IPS-18a (cell line): ENCODE data around the gene PCDH17.

Experiments used
- H3K27ac ChIP-seq: one replicate; pipeline ENCODE4 v1.5.1; 2013; ENCODE audit warnings: low read length
- H3K27me3 ChIP-seq: one replicate; pipeline ENCODE4 v1.6.1; 2013; ENCODE audit warnings: mild to moderate bottlenecking, low read length; ENCODE audit not compliant: control insufficient read depth, insufficient read depth
- H3K36me3 ChIP-seq: one replicate; pipeline ENCODE4 v1.6.1; 2013; ENCODE audit warnings: low read depth, low read length; ENCODE audit not compliant: control insufficient read depth
- H3K4me1 ChIP-seq: one replicate; pipeline ENCODE4 v1.6.1; 2013; ENCODE audit warnings: low read depth, low read length; ENCODE audit not compliant: control insufficient read depth
- H3K4me3 ChIP-seq: one replicate; pipeline ENCODE4 v1.5.1; 2013; ENCODE audit warnings: low read length
- H3K9ac ChIP-seq: one replicate; pipeline ENCODE4 v1.6.1; 2013; ENCODE audit warnings: mild to moderate bottlenecking, low read length, moderate library complexity
- H3K9me3 ChIP-seq: one replicate; pipeline ENCODE4 v1.6.1; 2013; ENCODE audit warnings: low read depth, low read length; ENCODE audit not compliant: control insufficient read depth

The PCDH17 gene

GRCh38 chr13:57631596-57632275 lies at the start of gene PCDH17:
Gene PCDH17 (plus strand): TSS chr13:57631744. CDS start chr13:57632547, 803 bp downstream.
- Histone ChIP-seq H3K4me1 (peaks cover 15% of the 10 kb centered on the region), H3K4me3 (peak within 1 kb of the TSS; percentile 70), H3K27me3 (peaks cover 92% of the 10 kb centered on the region), H3K9me3 (no peaks in the 10 kb centered on the region), H3K36me3 (no peaks in the 10 kb centered on the region), H3K9ac (peak within 1 kb of the TSS; percentile 35), H3K27ac (no peak within 1 kb of the TSS)

- Histone ChIP-seq H3K9ac (no peak overlapping the region), H3K4me3 (no peak overlapping the region), H3K27me3 (no peaks in the 10 kb centered on the region), H3K9me3 (no peaks in the 10 kb centered on the region), H3K27ac (no peak overlapping the region), H3K36me3 (no peaks in the 10 kb centered on the region), H3K4me1 (peaks cover 7% of the 10 kb centered on the region)
Observed at GRCh38 chr13:57582032-57582431, 49.5 kb upstream of the PCDH17 start.

GRCh38 chr13:57583529-57583928 lies 48.0 kb upstream of the PCDH17 start:
- no peak overlapping the region for H3K27ac ChIP-seq
- H3K9ac ChIP-seq = no peak overlapping the region
- H3K4me1 ChIP-seq = peaks cover 13% of the 10 kb centered on the region
- no peaks in the 10 kb centered on the region for H3K36me3 ChIP-seq
- H3K4me3 ChIP-seq = no peak overlapping the region
- H3K9me3 ChIP-seq = no peaks in the 10 kb centered on the region
- no peaks in the 10 kb centered on the region for H3K27me3 ChIP-seq

- Histone ChIP-seq H3K27ac (no peak overlapping the region), H3K4me3 (no peak overlapping the region), H3K4me1 (peaks cover 6% of the 10 kb centered on the region), H3K9ac (no peak overlapping the region), H3K27me3 (no peaks in the 10 kb centered on the region), H3K36me3 (no peaks in the 10 kb centered on the region), H3K9me3 (no peaks in the 10 kb centered on the region)
Observed at GRCh38 chr13:57588639-57589038, 42.9 kb upstream of the PCDH17 start.

- Histone ChIP-seq H3K36me3 (no peaks in the 10 kb centered on the region), H3K9me3 (no peaks in the 10 kb centered on the region), H3K9ac (no peak overlapping the region), H3K4me3 (no peak overlapping the region), H3K4me1 (peaks cover under 1% of the 10 kb centered on the region), H3K27me3 (no peaks in the 10 kb centered on the region), H3K27ac (no peak overlapping the region)
Observed at GRCh38 chr13:57595775-57596174, 35.8 kb upstream of the PCDH17 start.

GRCh38 chr13:57601536-57601935 lies 30.0 kb upstream of the PCDH17 start:
- Histone ChIP-seq H3K9ac (no peak overlapping the region), H3K4me3 (peak overlapping the region; percentile 21), H3K27ac (no peak overlapping the region), H3K9me3 (no peaks in the 10 kb centered on the region), H3K27me3 (no peaks in the 10 kb centered on the region), H3K36me3 (no peaks in the 10 kb centered on the region), H3K4me1 (peaks cover 50% of the 10 kb centered on the region)

GRCh38 chr13:57604442-57604841 lies 27.1 kb upstream of the PCDH17 start:
- peak overlapping the region; percentile 28 for H3K9ac ChIP-seq
- peaks cover 50% of the 10 kb centered on the region for H3K4me1 ChIP-seq
- H3K36me3 ChIP-seq = no peaks in the 10 kb centered on the region
- H3K27me3 ChIP-seq = no peaks in the 10 kb centered on the region
- H3K4me3 ChIP-seq = peak overlapping the region; percentile 34
- H3K27ac ChIP-seq = no peak overlapping the region
- no peaks in the 10 kb centered on the region for H3K9me3 ChIP-seq

GRCh38 chr13:57611969-57612368 lies 19.6 kb upstream of the PCDH17 start:
- Histone ChIP-seq H3K9ac (no peak overlapping the region), H3K4me3 (no peak overlapping the region), H3K27ac (no peak overlapping the region), H3K36me3 (no peaks in the 10 kb centered on the region), H3K27me3 (no peaks in the 10 kb centered on the region), H3K9me3 (no peaks in the 10 kb centered on the region), H3K4me1 (no peaks in the 10 kb centered on the region)

GRCh38 chr13:57612568-57612967 lies 19.0 kb upstream of the PCDH17 start:
- Histone ChIP-seq H3K4me3 (no peak overlapping the region), H3K4me1 (no peaks in the 10 kb centered on the region), H3K27ac (no peak overlapping the region), H3K27me3 (no peaks in the 10 kb centered on the region), H3K9me3 (no peaks in the 10 kb centered on the region), H3K9ac (no peak overlapping the region), H3K36me3 (no peaks in the 10 kb centered on the region)

- Histone ChIP-seq H3K27ac (peak overlapping the region; percentile 36), H3K27me3 (peaks cover 22% of the 10 kb centered on the region), H3K4me1 (peaks cover 5% of the 10 kb centered on the region), H3K9me3 (no peaks in the 10 kb centered on the region), H3K9ac (no peak overlapping the region), H3K4me3 (peak overlapping the region; percentile 25), H3K36me3 (no peaks in the 10 kb centered on the region)
Observed at GRCh38 chr13:57624565-57625435, 6.7 kb upstream of the PCDH17 start.

- Histone ChIP-seq H3K27me3 (peaks cover 51% of the 10 kb centered on the region), H3K9me3 (no peaks in the 10 kb centered on the region), H3K4me3 (no peak overlapping the region), H3K36me3 (no peaks in the 10 kb centered on the region), H3K4me1 (peaks cover 10% of the 10 kb centered on the region), H3K27ac (no peak overlapping the region), H3K9ac (no peak overlapping the region)
Observed at GRCh38 chr13:57627663-57628062, 3.9 kb upstream of the PCDH17 start.
